ENCODE measurements around the gene CYBRD1.

GRCh38 chr2:171522788-171523087, 464 bp downstream of the CYBRD1 start:
- TF ChIP-seq CTCF (conservative IDR thresholded peaks at IDR 0.05 in 1 of 2, IDR thresholded peaks at IDR 0.05 in 1 of 2; ENCODE audit: extremely low read depth in 1 of 2, insufficient read depth in 1 of 2, low read depth in 1 of 2, low read length in 2 of 2) (no peak), EZH2 (IDR thresholded peaks at IDR 0.05; ENCODE audit: borderline replicate concordance, low read length) (no peak)
